Upper lobe of right lung (tissue), 1 donor: ENCODE measurements around the gene CTNND1. TPM values are rescaled to one million over a fixed set of nuclear protein-coding genes. Genes with fewer than 3 reads are reported as not detected.
A peak's percentile ranks its signal among the peaks of the same experiment; 100 is the strongest.

Experiments
- ATAC-seq: fragments of 200-7000 bp; cut with Tn5 transposase; one replicate; pipeline ENCODE4 v1.9.1; 2020; ENCODE audit warnings: mild to moderate bottlenecking, moderate library complexity
- DNase-seq: peaks from one replicate; pipeline ENCODE4 v3.0.0-alpha.2; 2020
- H3K27ac ChIP-seq: fragments of 200-600 bp; one replicate; pipeline ENCODE4 v1.8.0; 2022
- H3K27me3 ChIP-seq: fragments of 200-600 bp; one replicate; pipeline ENCODE4 v1.8.0; 2022; ENCODE audit warnings: mild to moderate bottlenecking
- H3K36me3 ChIP-seq: fragments of 200-600 bp; one replicate; pipeline ENCODE4 v1.8.0; 2022
- H3K4me1 ChIP-seq: fragments of 200-600 bp; one replicate; pipeline ENCODE4 v1.8.0; 2022
- H3K4me3 ChIP-seq: fragments of 200-600 bp; one replicate; pipeline ENCODE4 v1.8.0; 2022; ENCODE audit warnings: mild to moderate bottlenecking
- H3K9me3 ChIP-seq: fragments of 200-600 bp; one replicate; pipeline ENCODE4 v1.8.0; 2022
- CTCF ChIP-seq: fragments of 200-600 bp; IDR thresholded peaks from one replicate; pipeline ENCODE4 v1.8.0; 2022; ENCODE audit warnings: antibody characterized with exemption
- intact Hi-C: fragments of 100-400 bp; cut with DNase I; formaldehyde crosslinking; loops from one replicate; pipeline ENCODE4 v1.11.0; 2022
- total RNA-seq: library from RNA; stranded (reverse); fragmentation: NEBNext Ultra II Directional; extraction: Animal tissue kit (Norgen Biotek cat#: 25700); gene quantifications from one replicate; pipeline ENCODE4 v1.2.1, GENCODE V29; 2021
- donor health status: DM: no; HTN: yes; CAD: no; lungs with severe emphysema.

Gene CTNND1
- total RNA-seq, 1 donor from 2014 or later: 245 TPM

DNA sequence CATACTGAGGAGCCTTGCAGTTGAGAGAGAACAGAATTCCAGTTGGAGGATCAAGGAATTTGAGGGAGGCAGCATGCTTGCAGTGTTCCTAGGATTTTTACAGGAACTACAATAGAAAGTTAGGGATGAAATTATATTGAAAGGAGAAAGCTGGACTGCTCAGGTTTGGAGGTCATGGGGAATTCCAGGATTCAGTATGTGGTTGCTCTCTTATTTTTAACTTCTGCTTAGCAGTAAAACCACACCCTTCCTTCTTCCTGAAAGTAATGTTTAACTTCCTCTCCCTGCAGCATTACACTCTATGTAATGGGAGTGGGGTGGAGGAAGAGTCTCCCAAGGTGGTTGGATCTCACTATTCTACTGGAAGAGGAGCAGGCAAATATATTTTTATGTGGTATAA, 31.3 kb downstream of the CTNND1 start:
- ATAC-seq (peak; percentile 80), DNase-seq (no peak)
- H3K4me3 ChIP-seq: peak overlapping the region; percentile 6

GRCh38 chr11:57793351-57794115, 31.9 kb downstream of the CTNND1 start:
- H3K9me3 ChIP-seq: no peaks in the 10 kb centered on the region
- H3K4me3 ChIP-seq: peak overlapping the region; percentile 6
- no peaks in the 10 kb centered on the region for H3K27me3 ChIP-seq
- TF ChIP-seq CTCF: no peak
- H3K36me3 ChIP-seq: peaks cover 50% of the 10 kb centered on the region
- intact Hi-C loops: no loop called here
- H3K27ac ChIP-seq: peak overlapping the region; percentile 75
- ATAC-seq (no peak), DNase-seq (no peak)
- H3K4me1 ChIP-seq: peaks cover 63% of the 10 kb centered on the region

More for the DNA sequence above, 31.3 kb downstream of the CTNND1 start:
- no peak for TF ChIP-seq CTCF
- Histone ChIP-seq H3K27me3 (no peaks in the 10 kb centered on the region), H3K9me3 (no peaks in the 10 kb centered on the region), H3K36me3 (peaks cover 43% of the 10 kb centered on the region), H3K27ac (peak overlapping the region; percentile 75), H3K4me1 (peaks cover 64% of the 10 kb centered on the region)
- intact Hi-C loops: no loop called here

GRCh38 chr11:57798905-57799559, 37.4 kb downstream of the CTNND1 start:
- ATAC-seq (peak; percentile 88), DNase-seq (no peak)
- Histone ChIP-seq H3K27ac (peak overlapping the region; percentile 58), H3K27me3 (no peaks in the 10 kb centered on the region), H3K36me3 (peaks cover 74% of the 10 kb centered on the region), H3K4me1 (peaks cover 42% of the 10 kb centered on the region), H3K4me3 (no peak overlapping the region), H3K9me3 (no peaks in the 10 kb centered on the region)
- no peak for TF ChIP-seq CTCF
- intact Hi-C loops: loop anchor here (5.0 kb wide), 1 partner anchor 37 kb away; the partner anchor contains the start of gene CTNND1

GRCh38 chr11:57800444-57801182, 39.0 kb downstream of the CTNND1 start:
- no peak overlapping the region for H3K27ac ChIP-seq
- H3K4me3 ChIP-seq: no peak overlapping the region
- DNase-seq: no peak
- intact Hi-C loops: no loop called here
- H3K27me3 ChIP-seq: no peaks in the 10 kb centered on the region
- H3K4me1 ChIP-seq: peaks cover 33% of the 10 kb centered on the region
- no peaks in the 10 kb centered on the region for H3K9me3 ChIP-seq
- peaks cover 74% of the 10 kb centered on the region for H3K36me3 ChIP-seq
- peak; percentile 89 for TF ChIP-seq CTCF
- peak; percentile 83 for ATAC-seq

GRCh38 chr11:57801183-57801485, 39.5 kb downstream of the CTNND1 start:
- Histone ChIP-seq H3K27ac (no peak overlapping the region), H3K4me3 (no peak overlapping the region), H3K9me3 (no peaks in the 10 kb centered on the region), H3K27me3 (no peaks in the 10 kb centered on the region), H3K36me3 (peaks cover 74% of the 10 kb centered on the region), H3K4me1 (peaks cover 33% of the 10 kb centered on the region)
- TF ChIP-seq CTCF: no peak
- no peak for ATAC-seq
- no peak for DNase-seq
- intact Hi-C loops: no loop called here
